OCI-M1 (cell line): Measurements from ENCODE around the gene POU3F2.

Experiments used
- DNase-seq: peaks from one replicate; lab custom pipeline; 2025; lab: John Stamatoyannopoulos, UW

Gene POU3F2

DNA sequence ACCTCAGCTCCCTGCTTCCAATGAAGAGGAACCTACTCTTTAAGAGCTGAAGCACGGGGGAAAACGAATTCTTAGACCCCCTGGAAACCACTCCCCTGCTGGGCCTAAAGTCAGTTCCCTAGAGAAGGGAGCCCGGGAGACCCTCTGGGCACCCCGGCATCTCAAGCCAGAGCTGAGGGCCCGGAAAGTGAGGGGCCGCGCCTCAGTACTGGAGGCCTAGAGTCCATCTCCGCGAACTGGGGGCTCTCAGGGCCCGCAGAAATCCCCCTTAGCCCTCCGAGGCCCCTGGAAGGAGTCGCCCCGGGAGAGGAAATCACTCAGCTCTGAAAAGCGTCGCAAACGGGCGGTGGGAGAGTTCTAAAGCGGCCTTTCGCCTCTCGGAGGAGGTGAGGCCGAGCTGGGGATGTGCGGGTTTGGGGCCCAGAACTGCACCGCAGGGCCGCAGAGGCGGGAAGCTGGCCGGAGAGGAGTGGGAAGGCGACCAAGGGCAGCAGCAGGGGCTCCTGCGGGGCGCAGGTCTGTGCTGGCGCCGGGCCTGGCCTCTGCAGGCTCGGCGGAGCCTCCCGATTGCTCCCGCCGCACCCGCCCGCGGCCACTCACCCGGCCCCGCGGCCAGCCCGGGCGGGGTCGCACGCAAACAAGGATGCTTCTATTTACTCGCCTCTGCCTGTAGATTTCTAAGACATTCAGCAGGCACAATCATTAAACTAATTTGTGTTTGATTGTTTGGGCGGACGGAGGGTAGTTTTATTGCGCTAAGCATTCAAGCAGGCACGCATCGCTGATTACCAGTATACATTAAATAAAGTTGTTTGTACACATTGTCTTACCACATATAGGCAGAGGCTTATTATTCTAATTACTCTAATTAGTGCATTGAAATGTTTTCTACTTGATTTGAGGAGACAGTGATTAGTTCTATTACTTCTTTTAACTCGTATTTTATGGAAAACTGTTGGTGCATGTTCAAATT lies 9.2 kb downstream of the POU3F2 start:
- DNase-seq, result no peak

DNA sequence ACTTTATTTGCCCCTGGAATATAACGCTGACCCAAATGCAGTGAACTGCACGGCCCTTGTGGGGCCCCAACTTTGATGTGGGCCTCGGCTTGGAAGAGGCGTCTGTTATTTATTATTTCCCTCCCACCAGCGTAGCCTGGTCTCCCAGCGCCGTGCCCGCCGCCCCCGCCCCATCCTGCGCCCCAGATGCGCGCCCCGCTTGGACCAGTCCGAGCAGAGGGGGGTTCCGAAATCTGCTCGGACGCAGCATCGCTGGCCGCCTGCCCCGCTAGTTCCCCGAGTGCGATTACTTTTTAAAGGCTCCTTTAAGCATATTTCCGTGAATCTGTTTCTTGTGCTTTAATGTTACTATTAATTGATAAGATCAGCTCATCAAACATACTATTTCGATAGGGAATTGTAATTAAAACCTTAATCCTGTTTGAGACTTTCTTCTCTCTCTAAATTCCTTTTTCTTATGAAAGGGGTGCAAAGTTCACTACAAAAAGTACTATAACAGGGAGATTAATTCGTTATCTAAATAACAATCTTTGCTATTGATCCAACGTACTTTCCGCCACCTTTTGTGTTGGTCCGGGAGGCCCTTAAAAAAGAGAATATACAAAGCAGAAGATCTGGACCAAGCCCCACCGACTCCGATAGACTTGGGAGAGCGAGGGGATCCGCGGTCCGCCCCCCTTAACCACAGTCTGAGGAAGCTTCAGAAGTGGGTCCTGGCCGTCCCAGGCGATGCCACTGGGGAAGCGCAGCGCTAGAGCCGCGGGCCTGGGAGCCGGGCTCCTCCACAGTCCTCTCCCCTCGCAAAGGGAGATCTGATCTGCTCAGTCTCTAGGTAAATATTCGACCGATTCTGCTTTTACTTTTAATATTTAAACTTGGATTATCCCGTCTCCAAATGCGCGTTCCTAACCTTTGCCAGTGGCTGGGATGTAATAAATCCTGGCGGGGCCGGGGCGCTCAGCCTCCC lies 10.2 kb downstream of the POU3F2 start:
- no peak for DNase-seq

DNA sequence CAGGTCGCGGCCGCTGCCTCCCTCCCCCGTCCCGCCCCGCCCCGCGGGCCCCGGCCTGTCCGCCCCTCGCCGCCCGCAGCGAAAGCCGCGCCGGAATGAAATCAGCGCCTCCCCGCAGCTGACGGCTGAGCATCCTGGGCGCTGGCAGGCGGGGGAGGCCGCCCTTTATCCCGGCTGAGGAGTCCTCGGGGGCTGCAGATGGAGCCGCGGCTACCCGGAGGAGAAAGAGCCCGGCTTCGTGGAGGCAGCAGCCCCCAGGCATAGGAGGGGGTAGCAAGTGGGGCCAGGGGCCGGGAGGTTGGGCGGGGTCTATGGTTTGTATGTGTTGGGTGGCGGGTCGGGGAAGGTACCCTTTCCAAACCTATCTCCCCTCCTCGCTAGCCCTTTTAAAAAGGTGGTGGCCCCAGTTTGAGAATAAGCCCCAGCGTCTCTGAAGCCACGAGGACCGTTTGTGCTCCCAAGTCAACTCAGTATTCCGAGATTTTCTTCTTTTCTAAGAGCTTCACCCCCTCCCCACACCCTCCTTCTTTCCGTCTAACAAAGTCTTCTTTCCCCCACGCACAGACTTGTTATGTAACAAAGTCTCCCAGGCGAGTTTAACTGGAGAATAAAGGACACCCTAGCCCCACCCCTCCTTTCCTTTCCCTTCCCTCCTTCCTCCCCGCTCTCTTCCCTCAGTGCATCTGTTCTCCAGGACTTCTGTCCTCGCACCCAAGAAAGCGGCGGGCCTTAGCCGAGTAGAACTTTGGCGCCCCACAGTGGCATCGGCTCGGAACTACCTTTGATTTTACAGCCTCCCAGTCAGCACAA lies 11.0 kb downstream of the POU3F2 start:
- peak; percentile 88 for DNase-seq

DNA sequence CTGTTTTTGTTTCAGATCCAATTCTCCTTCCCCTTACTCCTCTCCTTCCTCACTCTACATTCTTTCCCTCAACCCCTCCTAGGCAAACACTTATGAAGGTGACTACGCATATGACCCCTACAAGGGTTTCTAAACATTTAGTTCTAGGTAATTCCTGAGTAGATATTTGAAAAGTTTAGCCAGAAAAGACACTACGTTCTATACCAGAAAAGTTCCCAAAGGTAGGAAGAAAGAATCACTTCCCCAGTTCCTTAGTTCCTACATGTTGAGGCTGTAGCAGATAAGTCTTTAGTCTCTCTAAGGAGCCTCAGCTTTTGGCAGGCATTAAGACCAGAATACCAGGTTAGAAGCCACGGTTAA lies 11.6 kb downstream of the POU3F2 start:
- DNase-seq, result no peak

DNA sequence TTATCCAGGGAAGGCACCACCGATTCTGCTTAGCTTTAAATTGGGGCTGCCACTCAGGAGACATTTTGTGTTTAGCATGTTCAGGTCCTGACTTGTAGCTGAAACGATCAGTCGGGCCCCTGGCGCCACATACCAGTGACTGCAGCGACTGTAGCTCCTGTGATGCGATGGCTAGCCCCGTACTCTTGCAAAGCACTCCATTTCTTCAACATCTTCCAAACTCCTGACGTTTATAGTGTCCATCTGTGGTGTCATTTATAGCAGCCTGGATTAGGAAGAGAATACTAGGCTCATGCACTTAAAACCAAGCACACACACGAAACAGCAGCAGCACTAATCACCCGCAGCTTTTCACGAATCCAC lies 13.0 kb downstream of the POU3F2 start:
- no peak for DNase-seq

DNA sequence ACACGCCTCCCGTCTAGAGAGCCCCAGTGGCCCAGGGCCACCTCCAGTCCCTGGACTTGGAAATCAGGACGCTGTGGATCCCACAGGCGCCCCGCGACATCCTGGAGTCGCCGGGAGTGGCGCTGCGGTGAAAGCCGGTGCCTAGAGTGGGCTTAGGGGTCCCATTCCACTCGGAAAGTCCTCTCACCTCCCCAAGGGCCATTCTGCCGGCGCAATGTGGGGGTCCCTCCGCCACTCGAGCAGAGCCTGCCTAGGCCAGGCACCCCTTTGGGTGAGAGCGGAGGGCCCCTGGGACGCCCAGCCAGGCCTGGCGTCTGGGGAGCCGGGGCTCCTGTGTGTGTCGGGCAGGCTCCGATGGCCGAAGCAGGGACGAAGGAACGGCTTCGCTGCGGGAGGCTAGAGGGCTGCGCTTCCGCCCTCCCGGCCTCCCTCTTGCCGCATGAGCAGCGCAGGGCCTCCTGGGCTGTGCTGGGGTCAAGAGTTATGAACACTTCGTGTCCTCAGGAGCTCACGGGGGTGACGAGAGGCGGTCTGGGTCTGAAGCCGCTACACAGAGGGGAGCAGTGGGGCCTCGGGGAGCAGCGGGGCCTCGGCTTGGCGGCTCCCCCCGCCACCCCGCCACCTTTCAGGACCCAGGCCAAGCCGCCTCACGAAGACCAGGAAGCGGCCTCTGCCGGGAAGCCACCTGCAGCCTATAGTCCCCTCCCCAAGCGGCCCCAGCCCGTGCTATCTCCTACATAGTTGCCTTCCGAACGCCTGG lies 13.6 kb downstream of the POU3F2 start:
- no peak for DNase-seq

DNA sequence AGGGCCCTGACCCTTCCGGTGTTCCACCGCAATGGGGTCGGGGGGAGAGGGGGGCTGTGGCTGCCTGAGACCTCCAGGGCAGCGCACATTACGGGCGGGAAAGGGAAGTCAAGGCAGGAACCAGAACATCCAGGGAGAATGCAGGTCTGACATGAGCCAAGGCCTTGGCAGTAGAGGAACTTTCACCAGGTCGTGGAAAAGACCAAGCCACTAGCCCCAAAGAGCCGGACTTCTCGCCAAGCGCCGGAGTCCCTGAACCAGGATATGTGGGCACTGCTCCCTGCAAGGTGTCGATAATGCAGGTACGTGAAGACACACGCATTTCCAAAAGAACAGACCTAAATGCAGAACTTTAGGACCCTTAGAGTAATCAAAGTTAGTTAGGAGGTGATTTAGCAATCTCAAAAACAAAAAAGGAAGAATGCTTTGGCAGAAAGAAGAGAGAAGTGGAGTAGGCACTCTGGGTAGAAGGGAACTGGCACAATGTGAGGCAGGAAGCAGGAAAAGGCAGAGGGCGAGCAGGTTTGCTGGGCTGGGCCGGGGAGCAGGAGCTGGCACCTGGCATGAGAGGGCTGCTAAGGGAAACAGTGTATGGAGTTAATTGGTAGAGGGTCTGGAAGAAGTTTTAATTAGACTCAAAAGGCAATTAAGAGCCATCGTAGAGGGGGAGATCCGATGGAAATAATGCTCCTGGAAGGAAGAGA lies 14.3 kb downstream of the POU3F2 start:
- no peak for DNase-seq

DNA sequence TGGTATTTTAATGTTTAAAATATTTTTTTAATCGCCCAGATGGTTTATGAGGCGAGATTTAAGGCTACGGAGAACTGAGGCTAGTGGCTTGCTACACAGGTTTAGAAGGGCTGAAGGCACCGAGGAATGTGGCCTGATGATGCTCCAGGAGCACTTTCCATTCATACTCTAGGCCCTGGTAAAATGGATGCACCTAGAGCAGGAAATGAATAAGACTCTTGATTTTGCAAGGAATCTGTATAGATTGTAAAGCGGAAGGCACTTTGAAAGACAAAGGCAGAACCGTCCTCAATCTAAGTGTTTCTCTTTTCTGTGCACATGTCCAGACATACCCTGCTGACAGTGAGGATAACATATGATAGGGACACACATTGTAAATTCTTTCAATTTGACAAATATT lies 30.1 kb downstream of the POU3F2 start:
- no peak for DNase-seq

DNA sequence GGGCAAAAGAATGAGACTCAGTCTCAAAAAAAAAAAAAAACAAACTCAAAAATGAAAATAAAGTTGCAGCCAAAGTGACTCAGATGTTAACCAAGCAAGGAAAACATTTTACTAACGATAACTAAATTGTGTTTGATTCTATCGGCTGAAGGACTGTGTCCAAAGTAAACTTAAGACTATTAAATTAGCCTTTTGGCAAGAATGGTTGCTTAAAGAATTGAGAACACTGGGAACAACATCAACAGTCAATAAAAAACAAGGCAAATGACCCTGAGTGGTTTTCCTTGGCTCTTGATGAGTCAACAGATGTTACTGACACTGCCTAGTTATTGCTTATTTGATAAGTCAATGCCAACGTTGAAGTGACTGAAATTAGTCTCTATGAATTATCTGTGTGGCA lies 36.7 kb downstream of the POU3F2 start:
- DNase-seq, result no peak

DNA sequence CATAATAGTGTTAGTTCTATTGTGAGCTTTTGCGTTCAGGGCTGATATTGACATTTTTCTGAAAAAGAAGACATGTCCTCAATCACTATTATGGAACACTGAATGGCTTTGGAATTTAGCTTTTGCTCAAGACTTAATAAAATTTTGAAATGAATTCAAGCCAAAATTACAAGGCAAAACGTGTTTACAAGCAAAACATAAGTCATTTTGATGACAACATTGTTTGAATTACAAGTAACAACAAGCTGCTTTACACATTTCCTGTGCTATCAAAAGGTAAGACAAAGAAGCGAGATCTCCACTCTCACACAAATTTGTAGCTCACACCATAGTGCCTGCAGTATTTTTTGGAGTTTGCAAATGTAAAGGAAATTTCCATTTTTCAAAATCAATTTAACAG lies 37.4 kb downstream of the POU3F2 start:
- DNase-seq, result no peak

DNA sequence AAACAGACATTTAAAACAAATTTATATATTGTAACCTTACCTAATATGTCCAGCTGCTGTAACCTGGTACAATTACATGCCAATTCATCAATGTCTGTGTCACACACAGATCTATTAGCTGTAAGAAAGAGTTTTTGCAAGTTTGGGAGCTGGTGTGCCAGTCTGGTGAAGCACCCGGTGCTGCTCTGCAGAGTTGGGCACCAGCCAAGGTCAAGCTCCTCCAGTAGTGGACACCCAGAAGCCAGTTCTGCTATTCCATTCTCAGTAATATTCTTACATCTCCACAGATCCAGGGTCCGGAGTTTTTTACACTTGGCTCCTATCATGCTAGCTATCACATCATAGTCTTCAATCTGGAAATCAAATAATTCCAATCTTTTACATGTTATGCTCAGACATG lies 41.0 kb downstream of the POU3F2 start:
- DNase-seq, result no peak

DNA sequence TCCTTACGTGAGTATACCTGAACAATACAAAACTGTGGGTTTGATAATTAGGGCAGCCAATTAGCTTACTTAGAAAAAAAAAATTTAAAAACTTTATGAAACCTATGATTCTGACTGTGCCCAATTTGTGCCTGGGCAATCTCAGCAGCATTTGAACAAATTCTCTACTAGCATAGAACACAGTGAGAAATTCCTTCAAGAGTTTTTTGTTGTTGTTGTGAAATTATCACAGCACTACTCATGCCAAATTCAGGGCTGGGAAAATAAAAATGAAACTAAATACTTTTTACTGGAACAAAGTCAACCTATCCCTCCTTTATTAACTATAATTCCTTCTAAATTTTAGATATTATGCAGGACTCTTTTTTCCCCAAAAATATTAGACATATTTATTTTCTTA lies 42.9 kb downstream of the POU3F2 start:
- DNase-seq, result no peak

DNA sequence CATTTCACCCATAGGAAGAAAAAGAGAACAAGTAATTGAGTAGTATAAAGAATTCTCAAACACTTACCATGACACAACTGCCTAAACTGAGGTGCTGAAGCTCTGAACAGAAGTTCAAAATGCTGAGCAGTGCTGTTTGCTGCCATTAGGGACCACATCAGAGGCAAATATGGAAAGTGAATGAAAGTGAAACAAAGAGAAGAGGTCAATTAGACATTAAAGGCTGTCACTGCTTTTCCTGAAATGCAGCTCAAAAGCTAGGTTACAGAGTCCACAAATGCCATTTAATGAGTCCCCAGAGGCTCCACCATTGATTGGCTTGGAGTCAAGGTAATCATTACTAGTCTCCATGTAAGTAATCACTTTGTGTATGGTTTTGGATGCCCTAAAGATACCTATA lies 46.1 kb downstream of the POU3F2 start:
- DNase-seq, result peak; percentile 18

DNA sequence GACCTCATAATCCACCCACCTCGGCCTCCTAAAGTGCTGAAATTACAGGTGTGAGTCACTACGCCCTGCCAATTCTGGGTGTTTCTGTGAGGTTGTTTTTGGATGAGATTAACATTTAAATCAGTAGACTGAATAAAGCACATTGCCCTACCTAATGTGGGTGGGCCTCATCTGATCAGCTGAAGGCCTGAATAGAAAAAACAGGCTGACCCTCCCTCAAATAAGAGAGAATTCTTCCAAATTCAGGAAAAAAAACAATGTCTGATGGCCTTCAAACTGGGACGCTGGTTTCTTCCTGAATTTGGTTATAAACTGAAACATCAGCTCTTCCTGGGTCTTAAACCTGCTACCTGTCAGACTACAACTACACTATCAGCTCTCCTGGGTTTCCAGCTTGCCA lies 51.0 kb downstream of the POU3F2 start:
- DNase-seq, result no peak

DNA sequence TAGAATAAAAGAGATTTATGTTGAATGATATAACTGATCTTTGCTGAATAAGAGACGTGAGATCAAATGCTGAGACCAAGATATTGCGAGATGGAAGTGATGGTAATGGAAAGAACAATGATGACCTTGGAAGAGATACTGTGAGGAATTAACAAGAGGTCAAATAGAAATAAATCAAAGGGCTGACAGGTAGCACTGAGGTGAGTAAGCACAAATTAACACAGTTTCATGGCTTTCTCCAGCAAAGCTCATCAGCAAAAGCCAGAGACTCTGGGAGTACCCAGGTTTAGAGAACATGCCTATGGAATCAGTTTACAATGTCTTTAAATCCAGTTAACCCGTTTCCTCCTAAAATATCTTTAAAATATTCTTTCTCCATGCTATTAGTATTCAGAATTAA lies 53.3 kb downstream of the POU3F2 start:
- DNase-seq, result no peak
